CD4-positive, alpha-beta T cell treated with Interleukin-17A for 1 hour (primary cell): ENCODE measurements around the gene WNT3A.

Experiments used
- DNase-seq: peaks from one replicate; pipeline ENCODE4 v3.0.0-alpha.2; 2020

The WNT3A gene

DNA sequence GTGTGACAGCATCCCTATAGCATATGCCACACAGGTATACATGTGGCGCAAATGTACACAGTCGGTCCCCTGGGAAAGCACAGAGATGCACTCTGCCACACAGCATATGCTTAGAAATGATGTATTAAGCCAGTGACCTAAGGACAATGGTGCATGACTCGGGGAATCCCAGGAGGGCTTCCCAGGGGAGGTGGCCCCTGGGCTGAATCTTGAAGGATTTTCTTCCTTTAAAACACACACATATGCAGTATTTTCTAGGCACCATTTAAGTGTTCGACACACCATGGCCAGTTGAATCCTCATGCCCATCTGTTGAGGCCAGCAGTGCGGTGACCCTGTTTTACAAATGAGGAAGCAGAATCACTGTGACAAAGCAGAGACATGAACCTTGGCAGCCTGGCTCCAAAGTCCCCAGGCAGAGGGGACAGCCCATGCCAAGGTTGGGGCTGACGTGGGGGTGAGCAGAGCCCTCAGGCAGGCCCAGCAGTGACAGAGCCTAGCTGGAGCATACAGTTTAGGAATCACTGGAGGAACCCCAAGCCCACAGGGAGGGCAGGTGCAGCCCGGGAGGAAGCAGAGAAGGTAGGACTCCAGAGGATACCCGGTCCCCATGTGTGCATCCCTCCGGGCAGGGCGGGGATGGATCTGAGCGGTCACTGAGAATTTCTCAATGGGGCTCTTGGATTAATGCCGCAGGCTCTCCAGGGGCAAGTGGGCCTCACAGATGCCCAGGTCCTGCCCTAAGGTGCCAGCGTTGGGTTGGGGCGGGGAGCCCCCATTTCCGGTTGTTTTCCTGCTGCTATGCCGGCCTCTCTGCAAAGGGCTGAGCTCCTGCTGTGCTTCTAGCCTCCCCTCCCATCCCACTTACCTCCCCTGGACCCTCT, 28.4 kb downstream of the WNT3A start:
- DNase-seq, result no peak

DNA sequence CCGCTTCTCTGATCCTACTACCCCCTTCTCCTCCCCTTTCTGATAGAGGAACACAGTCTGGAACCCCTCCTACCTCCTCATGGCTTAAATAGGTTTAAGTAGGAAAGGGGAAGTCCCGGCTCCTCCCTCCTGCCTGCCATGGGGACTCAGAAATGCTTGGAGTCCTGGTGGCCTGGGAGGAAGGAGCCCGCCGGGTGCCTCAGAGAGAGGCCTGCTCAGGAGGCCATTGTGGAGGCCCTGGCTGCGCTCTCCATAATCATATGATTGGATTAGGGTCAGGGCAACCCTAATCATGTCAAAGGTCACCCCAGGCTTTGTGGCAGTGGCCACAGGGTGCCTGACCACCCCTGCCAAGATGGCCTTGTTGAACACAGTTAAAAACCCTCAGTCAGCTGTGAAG, 29.0 kb downstream of the WNT3A start:
- DNase-seq, result no peak

DNA sequence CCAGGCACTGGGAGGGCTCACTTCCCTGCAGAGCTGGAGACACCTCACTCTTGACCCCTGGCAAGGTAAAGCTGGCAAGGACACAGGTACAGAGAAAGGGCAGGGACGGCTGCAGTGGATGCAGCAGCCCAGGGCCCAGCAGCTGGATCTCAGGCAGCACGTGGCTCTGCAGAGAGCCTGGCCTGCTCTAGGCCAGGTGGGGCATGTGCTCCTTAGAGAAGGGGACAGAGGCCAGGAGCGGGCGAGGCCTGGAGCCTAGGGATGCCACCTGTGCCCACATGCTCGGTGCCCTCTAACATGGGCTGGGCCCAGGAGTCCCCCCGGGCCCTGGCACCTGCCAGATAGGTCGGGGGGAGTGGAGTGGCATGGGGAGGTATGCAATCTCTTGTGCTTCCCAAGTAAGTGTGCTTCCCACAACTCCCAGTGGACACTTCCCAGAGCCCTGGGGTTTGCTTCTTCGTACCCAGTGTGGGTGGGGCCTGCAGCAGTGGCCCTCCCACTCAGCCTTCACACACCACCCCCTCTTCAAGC, 30.0 kb downstream of the WNT3A start:
- DNase-seq, result no peak

DNA sequence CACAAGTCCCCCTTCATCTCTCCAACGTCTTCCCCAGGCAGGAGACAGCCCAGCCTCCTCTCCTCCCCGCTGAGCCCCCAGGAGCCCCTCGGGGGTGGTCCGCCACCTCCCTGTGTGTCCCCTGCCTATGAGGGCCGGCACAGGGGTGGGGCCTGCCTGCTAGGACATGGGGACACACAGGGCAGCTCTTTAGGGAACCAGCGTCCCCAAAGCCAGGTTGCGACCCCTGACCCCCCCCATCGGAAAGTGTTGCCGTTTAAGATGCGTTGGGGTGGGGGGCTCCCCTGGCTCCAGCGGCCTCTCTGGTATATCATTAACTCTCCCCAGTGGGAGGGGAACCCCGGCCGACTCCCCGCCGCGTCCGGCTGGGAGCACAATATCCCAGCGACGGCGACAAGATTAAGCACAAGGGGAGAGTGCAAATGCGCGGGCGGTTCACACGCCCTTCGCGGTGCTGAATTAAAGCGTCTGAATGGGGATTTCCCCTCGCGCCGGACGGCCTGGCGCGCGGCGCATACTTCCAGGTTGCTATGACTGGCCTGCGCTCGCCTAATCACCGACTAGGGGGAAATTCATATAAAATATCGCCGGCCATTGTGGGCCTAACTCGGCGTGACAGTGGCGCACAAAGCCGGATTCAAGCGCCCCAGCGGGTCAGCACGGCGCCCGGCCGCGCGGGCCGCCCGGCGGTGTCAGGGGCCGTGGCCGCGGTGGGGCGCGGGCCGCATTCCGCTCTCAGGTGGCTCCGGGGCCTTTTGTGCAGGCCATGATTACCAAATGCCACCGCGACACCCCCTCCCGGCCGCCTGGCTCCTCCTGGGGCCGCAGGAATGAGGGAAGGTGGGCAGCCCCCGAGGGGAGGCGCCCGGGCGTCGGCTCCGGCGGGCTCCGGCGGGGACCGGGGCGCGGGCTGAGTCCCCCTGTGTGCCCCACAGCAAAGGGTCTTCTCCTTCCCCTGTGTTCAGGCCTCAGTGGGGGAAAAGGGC, 30.9 kb downstream of the WNT3A start:
- no peak for DNase-seq

DNA sequence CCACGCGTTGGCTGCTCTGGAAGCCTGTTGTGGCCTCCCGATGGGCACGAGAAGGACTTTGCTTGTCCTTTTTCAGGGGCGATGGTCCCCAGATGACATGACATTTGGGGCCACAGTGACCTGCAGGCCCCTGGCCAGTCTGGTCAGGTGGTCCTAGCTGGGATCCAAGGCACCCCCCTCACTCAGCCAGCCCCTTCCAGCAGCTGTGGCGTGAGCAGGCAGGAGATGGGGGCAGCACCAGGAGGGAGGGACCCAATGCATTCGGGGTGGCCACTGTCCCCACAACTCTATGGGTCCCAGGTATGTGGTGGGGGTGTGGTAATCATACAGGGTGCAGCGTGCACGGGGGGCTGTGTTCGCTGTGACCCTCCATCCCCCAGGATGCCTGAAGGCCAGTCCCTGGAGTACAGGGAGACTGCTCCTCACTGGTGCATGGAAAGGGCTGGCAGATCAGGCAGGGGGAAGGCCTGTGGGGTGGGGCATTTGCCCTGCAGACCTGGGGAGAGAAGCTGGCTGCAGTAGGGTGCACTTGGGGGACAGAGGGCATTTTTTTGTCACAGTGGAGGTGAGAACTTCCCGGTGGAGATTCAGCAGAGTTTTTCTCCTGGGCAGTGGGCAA, 31.7 kb downstream of the WNT3A start:
- no peak for DNase-seq

DNA sequence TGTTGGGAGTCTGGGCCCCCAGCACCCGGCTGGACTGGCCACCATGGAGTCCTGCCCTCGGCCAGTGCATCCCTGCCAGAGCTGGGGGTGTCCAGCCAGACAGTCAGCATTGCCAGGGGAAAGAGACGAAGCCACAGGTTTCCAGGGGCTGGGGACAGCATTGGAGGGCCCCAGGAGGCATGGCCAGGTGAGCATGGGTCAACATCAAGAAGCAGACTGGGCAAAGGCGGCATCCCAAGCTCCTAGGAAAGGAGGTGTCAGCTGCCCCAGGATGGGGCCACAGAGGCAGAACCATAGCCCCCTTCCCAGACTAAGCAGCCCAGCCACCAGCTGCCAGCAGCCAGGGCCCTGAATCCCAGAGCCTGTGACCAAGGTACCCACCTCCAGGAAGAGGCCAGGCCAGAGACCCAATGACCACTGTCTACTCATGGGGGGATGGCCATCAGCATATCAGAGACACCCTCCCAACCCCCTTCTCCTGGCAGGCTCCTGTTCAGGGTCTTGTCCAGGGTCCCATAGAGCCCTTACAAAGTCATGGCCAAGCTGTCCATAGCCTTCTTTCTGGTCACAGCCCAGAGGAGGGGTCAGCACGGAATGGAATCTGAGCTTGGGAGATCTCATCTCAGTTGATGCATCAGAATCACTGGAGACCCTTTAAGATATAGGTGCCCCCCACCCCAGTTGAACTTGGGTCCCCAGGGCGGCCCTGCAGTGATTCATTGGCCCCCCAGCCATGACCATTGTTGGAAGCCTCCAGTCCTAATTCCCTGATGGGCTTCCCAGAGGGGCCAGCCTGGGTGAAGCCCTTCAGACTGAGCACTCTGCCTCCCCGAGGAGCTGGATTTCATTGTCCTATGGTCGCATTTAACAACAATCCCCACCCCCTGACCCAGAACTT, 32.5 kb downstream of the WNT3A start:
- DNase-seq, result no peak

DNA sequence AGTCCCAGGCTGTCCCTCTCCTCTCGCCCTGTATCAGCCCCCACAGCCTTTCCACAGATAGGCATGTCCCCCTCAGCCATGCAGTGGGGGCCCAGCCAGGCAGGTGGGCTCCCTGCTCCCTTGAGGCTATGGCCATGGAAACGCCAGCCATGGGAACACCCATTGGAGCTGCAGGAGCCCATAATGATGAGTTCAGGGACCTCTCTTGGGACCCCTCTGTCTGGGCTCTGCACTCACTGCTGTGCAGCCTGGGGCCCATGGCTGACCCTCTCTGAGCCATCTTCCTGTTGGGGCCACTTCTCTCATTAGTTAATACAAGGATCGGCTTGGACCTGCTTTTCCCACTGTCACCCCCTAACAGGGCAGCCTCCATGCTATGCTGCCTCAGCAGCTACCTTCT, 33.2 kb downstream of the WNT3A start:
- no peak for DNase-seq

DNA sequence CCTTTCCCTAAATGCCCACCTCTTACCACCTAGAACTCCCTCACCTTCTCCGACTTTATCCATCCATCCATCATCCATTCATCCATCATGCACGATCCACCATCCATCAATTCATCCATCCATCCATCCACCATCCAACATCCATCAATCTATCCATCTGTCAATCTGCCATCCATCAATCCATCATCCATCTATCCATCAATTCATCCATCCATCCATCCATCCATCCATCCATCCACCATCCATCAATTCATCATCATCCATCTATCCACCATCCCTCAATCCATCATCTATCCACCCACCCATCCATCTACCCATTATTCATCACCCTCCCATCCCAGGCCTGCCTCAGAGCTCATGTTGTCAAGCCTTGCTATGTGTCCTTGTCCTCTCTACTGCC, 34.5 kb downstream of the WNT3A start:
- DNase-seq, result no peak

DNA sequence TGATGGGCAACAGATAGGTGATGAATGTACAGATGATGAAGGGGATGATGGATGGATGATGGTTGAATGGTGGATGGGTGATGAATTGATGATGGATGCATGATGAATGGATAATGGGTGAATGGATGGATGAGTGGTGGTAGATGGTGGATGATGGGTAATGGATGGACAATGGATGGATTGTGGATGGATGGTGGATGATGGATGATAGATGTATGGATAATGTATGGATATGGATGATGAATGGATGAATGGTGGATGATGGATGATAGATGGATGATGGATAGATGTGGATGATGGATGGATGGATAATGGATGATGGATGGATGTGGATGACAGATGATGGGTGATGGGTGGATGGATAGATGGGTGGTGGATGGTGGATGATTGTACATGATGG, 35.7 kb downstream of the WNT3A start:
- DNase-seq, result no peak

DNA sequence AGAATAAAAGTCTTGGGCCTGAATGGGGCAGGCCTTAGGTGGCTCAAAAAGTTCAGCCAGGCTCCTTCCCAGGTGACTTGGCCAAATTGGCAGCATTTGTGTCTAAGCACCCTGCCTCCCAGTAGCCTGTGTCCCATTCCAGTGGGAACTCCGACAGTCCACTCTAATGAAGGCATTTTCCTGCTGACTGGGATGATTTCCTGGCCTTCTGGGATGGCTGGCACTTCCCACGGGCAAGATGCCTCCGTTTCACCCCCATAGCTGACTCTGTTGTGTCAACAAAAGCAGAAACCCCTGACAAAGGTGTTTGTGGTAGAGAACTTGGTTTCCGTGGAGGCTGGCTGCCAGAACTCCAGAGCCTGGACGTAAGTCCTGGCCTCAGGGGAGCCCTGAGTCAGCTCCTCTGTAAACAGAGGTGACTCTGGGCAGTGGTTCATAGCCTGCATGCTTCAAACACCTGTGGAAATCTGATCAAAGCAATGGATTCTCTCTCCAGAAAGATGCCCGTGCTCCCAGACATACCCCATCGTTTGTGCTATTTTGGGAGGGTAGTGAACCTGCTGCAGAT, 36.6 kb downstream of the WNT3A start:
- DNase-seq, result no peak

DNA sequence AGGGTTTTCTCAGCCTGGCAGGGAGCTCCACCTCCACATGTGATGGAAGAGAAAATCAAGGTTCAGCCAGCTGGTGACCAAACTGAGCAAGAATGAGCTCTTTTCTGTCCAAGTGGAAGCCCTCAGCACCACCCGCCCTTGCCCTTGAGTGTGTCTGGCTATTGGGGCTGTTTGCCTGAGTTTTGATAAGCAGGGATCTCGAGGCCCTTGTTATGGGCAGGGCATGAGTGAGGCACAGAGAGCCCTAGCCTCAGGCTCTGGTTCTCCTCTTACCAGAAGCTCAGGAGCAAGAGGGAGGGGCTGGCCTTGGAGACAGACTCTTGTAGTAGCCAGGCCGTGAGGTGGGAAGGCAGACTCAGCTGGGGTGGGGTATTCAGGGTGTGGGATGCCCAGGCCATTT, 38.2 kb downstream of the WNT3A start:
- no peak for DNase-seq

DNA sequence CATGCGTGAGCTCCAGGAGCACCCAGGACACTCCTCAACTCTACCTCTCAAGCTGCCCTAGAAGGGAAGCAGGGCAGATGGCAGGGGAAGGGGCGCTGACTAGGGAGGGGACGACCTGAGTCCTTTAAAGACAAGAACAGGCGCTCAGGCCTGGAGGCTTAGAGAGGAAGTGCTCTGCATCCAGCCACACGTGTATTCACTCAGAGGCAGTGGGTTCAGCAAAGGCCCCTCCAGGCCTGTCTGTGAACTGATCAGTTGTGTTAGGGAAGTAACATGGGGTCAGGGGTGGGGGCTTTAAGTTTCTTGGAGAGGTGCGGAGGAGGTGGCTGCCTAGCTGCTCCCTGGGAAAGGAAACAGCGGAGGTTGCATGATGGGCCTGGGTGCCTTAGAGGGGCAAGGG, 38.6 kb downstream of the WNT3A start:
- no peak for DNase-seq

DNA sequence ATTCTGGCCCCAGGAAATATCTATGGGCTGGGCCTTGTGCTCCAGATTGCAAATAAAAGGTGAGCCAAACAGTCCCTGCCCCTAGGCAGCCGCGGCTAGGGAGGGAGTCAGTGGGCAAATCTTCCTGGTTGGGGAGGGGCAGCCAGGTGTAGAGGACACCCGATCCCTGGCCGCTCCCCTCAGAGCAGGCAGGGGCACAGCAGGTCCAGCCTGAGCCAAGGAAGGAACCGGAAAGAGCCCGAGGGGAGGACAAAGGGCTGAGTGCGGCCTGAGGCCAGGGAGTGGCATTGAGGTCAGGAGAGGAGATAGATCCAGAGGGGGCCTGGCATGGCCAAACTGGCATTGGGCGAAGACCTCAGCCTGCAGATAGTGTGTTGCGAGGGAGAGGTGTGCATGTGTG, 39.1 kb downstream of the WNT3A start:
- DNase-seq, result no peak

DNA sequence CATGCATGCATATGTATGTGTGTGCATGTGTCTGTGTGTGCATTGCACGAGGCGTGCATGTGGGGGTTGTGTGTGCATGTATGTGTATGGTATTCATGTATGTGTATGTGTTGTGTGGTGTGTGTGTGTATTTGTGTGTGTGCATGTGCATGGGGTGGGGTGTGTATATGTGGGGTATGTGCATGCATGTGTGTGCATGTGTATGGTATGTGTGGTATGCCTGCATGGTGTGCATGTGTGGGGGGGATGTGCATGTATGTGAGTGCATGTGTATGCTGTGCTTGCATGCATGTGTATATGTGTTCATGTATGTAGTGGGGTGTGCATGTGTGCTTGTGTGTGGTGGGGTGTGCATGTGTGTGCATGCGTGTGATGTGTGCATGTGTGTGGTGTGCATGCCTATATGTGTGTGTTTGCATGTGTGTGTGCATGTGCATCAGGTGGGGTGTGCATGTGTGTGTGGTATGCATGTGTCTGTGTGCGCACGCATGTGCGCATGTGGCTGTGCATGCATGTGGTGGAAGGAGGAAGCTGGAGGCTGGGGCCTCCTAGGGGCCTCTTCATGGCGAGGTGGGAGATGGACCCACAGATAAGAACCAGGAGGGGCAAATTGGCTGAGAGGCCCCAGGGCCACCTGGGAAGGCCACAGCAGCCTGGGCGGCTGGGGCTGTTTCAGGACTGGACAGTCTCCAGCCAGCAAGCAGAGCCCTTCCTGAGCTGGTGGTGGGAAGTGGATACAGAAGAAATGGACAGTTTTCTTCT, 39.8 kb downstream of the WNT3A start:
- DNase-seq, result no peak

DNA sequence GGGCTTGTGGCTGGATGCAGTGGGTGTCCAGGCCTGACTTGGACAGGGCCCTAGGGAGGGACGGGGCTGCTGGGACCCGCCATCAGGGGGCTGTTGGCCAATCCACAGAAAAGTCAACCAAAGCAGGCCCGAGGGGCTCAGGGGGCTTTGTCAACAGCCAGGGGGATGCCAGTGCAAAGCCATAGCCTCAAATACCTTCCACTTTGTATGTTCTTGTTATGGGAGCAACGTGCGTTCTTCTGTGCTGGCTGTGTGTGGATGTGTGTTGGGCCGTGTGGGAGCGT, 40.3 kb downstream of the WNT3A start:
- no peak for DNase-seq

DNA sequence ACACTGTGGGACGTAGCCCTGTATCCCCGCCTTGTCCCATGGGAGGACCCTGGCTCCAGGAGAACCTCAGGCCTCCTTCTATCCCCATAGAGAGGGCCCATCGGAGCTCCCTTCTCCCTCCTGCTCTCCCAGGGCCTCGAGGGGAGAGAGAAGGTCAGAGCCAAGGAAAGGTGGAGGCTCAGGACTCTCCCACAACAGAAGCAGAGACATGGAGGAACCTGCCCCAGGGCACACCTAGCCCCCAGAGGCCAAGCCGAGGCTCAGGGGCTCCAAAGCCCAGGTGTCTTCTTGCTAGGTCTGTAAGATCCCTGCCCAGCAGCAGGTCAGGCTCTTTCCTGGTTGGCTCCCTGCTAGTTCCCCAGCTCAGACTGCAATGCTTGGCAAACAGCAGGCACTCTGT, 41.3 kb downstream of the WNT3A start:
- DNase-seq, result no peak

DNA sequence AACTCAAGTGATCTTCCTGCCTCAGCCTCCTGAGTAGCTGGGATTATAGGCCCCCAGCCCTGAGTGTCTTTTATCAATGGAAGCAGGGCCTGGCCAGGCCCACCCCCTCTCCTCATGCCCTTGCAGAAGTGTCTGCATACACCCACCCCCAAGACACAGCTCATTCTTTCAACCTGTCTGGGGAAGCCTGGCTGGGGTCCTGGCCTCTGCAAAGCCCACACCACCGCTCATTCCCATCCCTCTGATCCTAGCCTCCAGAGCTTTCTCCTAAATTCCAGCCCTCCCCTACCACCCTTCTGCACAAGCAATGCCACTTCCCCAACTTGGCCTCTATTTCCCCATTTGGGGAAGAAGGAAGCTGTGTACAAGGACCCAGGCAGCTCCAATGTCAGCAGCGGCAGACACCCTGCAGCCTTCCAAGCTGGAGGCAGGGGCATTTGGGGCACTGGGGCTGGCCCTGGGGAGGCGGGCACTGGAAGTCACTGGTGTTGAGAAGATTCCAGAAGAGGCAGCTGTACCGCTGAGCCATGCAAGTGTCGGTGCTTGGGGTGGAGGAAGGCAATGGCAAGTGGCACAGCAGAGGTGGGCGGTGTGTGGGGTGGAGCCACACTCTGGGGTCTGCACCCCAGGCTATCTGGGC, 42.0 kb downstream of the WNT3A start:
- no peak for DNase-seq

DNA sequence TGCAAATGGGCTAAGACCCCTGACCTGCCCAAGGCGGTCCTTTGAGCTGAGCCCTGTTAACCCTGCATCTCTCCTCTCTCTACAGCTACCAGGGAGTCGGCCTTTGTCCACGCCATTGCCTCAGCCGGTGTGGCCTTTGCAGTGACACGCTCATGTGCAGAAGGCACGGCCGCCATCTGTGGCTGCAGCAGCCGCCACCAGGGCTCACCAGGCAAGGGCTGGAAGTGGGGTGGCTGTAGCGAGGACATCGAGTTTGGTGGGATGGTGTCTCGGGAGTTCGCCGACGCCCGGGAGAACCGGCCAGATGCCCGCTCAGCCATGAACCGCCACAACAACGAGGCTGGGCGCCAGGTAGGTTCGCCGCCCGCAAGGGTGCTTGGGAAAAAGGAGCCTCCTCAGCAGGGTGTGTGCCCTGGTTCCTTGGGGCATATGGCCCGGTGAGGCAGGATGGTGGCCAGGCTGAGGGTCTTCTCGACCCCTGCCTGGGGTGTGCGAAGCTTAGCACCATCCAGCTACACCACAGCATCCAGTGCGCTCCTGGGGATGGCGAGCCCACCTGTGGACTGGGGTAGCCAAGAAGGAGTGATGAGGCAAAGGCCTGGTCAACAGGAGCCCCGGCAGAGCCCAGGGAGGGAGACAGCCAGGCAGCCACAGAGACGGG, 43.9 kb downstream of the WNT3A start:
- DNase-seq, result no peak

DNA sequence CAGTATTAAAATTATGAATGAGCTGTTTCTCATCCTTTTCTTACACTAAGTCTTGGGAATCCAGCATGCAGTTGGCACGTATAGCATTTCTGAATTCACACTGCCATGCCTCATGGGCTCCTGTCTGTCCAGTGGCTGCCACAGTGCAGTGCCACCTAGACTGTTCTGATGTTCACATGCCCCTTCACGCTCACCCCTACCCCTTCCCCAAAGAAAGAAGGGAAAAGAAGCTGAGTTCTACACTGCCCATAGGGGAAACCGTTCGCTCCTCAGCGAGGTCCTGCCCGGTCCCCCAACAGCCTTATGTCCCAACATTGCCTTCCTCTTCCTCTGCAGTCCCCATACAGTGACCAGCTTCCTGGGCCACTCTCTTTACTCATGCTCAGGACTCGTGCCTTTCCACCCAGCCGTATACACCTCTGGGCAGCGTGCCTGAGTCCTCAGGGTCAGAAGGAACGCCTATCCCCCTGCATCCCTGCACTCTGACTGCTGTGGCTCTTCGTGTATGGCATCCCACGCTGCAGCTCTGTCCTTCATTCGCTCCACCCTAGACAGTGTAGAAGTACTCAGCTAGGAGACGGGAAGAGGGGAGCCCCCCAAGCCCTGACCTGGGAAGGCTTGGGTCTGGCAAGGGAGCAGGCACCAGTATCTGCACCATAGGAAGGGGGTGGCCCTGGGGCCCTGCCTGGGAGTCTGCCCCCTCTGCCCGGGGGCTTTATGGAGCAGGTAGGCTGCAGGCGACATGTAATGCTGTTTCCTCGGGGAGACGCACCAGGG, 51.6 kb downstream of the WNT3A start:
- DNase-seq, result no peak
